Kidney (tissue), 14 donors: ENCODE data around the gene SMAD7. TPM values are rescaled to one million over a fixed set of nuclear protein-coding genes. Genes with fewer than 3 reads are reported as not detected.
A peak's percentile ranks its signal among the peaks of the same experiment; 100 is the strongest.

Source experiments
- DNase-seq, 5 donors: peaks; one replicate each; pipeline ENCODE4 v3.0.0-alpha.2; 2013 to 2020
- FAIRE-seq: peaks from 2 replicates; lab custom pipeline; 2012; peaks lifted over from hg19 to GRCh38; lab: Jason Lieb, UNC
- H3K27ac ChIP-seq, 2 donors: one replicate each; pipeline ENCODE4 v1.7.0; 2013; ENCODE audit warnings: low read depth in 2 of 2, low read length in 2 of 2, inconsistent platforms in 1 of 2
- H3K27me3 ChIP-seq: one replicate; pipeline ENCODE4 v1.7.1; 2013; ENCODE audit warnings: low read length, inconsistent platforms; ENCODE audit not compliant: control insufficient read depth, insufficient read depth
- H3K36me3 ChIP-seq, 3 donors: one replicate each; pipeline versions ENCODE4 v1.7.0 to v1.7.1; 2013; ENCODE audit warnings: low read length in 3 of 3, control low read depth in 1 of 3, inconsistent platforms in 1 of 3; ENCODE audit not compliant: insufficient read depth in 3 of 3, control insufficient read depth in 2 of 3
- H3K4me1 ChIP-seq, 3 donors: one replicate each; pipeline versions ENCODE4 v1.7.0 to v1.7.1; 2013; ENCODE audit warnings: low read length in 3 of 3, inconsistent platforms in 1 of 3, low read depth in 1 of 3; ENCODE audit not compliant: control insufficient read depth in 2 of 3, insufficient read depth in 2 of 3
- H3K4me3 ChIP-seq, 3 donors: one replicate each; pipeline versions ENCODE4 v1.7.0 to v1.8.1; 2013; ENCODE audit warnings: low read length in 3 of 3, control low read depth in 1 of 3, inconsistent platforms in 1 of 3
- H3K9ac ChIP-seq, 3 donors: one replicate each; pipeline versions ENCODE4 v1.7.0 to v1.7.1; 2013; ENCODE audit warnings: low read length in 3 of 3, control low read depth in 1 of 3, inconsistent platforms in 1 of 3
- H3K9me3 ChIP-seq, 3 donors: one replicate each; pipeline versions ENCODE4 v1.7.0 to v1.7.1; 2013; ENCODE audit warnings: low read length in 3 of 3, control low read depth in 1 of 3, inconsistent platforms in 1 of 3; ENCODE audit not compliant: control insufficient read depth in 2 of 3, insufficient read depth in 1 of 3
- CTCF ChIP-seq: IDR thresholded peaks from 3 replicates; pipeline ENCODE4 v1.5.1; 2012; ENCODE audit warnings: mild to moderate bottlenecking, moderate library complexity, borderline replicate concordance; ENCODE audit not compliant: insufficient read depth; ENCODE audit errors: extremely low read depth
- intact Hi-C: fragments of 100-400 bp; cut with DNase I; formaldehyde crosslinking; loops from one replicate; pipeline ENCODE4 v1.11.1; 2022
- polyA plus RNA-seq: library from polyadenylated mRNA; stranded (reverse); fragments of 350-450 nt; fragmentation: Illumina TruSeq; extraction: RNeasy Lipid Tissue Mini Kit (QIAGEN cat#74804); gene quantifications from one replicate; pipeline ENCODE4 v1.2.3, GENCODE V29; 2014; ENCODE audit warnings: low read depth, low replicate concordance; ENCODE audit not compliant: insufficient read depth
- total RNA-seq: library from RNA; stranded (reverse); fragmentation: NEBNext Ultra II Directional; extraction: Animal tissue kit (Norgen Biotek cat#: 25700); gene quantifications from one replicate; pipeline ENCODE4 v1.2.1, GENCODE V29; 2021
- donor health status: control.
- donor health status: control.
- donor health status: control.
- donor health status: control.
- donor health status: control.
- donor health status: DM: yes; HTN: yes; CAD: no.
- donor health status: Normal renal cell carcinoma (clear cell type).

The SMAD7 gene
- total and polyA plus RNA-seq, 2 donors from 2014 or later = 17.3 to 32.6 TPM

GRCh38 chr18:48885266-48885923, 65.4 kb downstream of the SMAD7 start:
- Histone ChIP-seq H3K4me1 (peaks cover 2 to 20% (median 9%) of the 10 kb centered on the region in 3 donors), H3K9ac (no peak overlapping the region), H3K27ac (no peak overlapping the region), H3K27me3 (no peaks in the 10 kb centered on the region), H3K4me3 (no peak overlapping the region), H3K36me3 (no peaks in the 10 kb centered on the region), H3K9me3 (no peaks in the 10 kb centered on the region)
- no peak for TF ChIP-seq CTCF
- DNase-seq (peak in 3 of 5 donors; percentile 40 to 86 (median 82)), FAIRE-seq (no peak)
- intact Hi-C loops = no loop called here

- Histone ChIP-seq H3K4me1 (peaks cover 2 to 20% (median 9%) of the 10 kb centered on the region in 3 donors), H3K4me3 (no peak overlapping the region), H3K36me3 (no peaks in the 10 kb centered on the region), H3K9me3 (no peaks in the 10 kb centered on the region), H3K27me3 (no peaks in the 10 kb centered on the region), H3K27ac (no peak overlapping the region), H3K9ac (no peak overlapping the region)
- DNase-seq (no peak), FAIRE-seq (no peak)
- intact Hi-C loops = no loop called here
- no peak for TF ChIP-seq CTCF
Observed at GRCh38 chr18:48884771-48885170, 66.0 kb downstream of the SMAD7 start.

GRCh38 chr18:48884306-48884705, 66.5 kb downstream of the SMAD7 start:
- intact Hi-C loops = no loop called here
- H3K4me1 ChIP-seq = peaks cover 2 to 19% (median 9%) of the 10 kb centered on the region in 3 donors
- no peaks in the 10 kb centered on the region for H3K36me3 ChIP-seq
- H3K27ac ChIP-seq = no peak overlapping the region
- FAIRE-seq (no peak), DNase-seq (peak in 1 of 5 donors; percentile 58)
- no peaks in the 10 kb centered on the region for H3K9me3 ChIP-seq
- no peaks in the 10 kb centered on the region for H3K27me3 ChIP-seq
- H3K9ac ChIP-seq = no peak overlapping the region
- no peak for TF ChIP-seq CTCF
- no peak overlapping the region for H3K4me3 ChIP-seq

GRCh38 chr18:48882379-48882778, 68.4 kb downstream of the SMAD7 start:
- Histone ChIP-seq H3K9me3 (no peaks in the 10 kb centered on the region), H3K27me3 (no peaks in the 10 kb centered on the region), H3K9ac (no peak overlapping the region), H3K27ac (no peak overlapping the region), H3K4me1 (peaks cover 0 to 11% (median under 1%) of the 10 kb centered on the region in 3 donors), H3K36me3 (no peaks in the 10 kb centered on the region), H3K4me3 (no peak overlapping the region)
- TF ChIP-seq CTCF = no peak
- FAIRE-seq (no peak), DNase-seq (peak in 1 of 5 donors; percentile 25)
- intact Hi-C loops = no loop called here
